Stimulated activated CD8-positive, alpha-beta memory T cell treated with anti-CD3 and anti-CD28 coated beads, Interleukin-12 subunit alpha, Interleukin-12 subunit beta, amount 100 ng/mL, for 4 hours (primary cell): ENCODE measurements around the gene OR1E1.
"Not testable (repeated sequence)": the region's sequence is repeated elsewhere in the genome, so short reads cannot be mapped to it uniquely, and the experiment has no call there.

Source experiments
- DNase-seq: peaks from one replicate; pipeline ENCODE4 v3.0.0-alpha.2; 2020; ENCODE audit warnings: low read depth

OR1E1 gene, protein sequence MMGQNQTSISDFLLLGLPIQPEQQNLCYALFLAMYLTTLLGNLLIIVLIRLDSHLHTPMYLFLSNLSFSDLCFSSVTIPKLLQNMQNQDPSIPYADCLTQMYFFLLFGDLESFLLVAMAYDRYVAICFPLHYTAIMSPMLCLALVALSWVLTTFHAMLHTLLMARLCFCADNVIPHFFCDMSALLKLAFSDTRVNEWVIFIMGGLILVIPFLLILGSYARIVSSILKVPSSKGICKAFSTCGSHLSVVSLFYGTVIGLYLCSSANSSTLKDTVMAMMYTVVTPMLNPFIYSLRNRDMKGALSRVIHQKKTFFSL

DNA sequence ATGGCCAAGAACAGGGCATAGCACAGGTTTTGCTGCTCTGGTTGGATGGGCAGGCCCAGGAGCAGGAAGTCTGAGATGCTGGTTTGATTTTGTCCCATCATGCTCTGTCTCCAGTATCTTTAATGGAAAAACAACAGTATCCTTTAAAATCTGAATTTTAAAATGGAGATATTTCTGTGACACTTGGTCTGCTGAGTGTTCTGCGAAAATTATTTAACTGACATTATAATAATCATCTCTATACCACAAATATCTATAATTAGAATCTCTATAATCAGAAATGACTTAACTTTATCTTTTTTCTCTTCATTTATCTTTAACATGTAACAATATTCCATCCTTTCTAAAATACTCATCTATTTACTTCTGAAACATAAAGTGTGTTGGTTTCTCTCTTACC is at the start of gene OR1E1:
Gene OR1E1, minus strand, starts transcription at position 101 of the 400 bp plus-strand sequence. Its CDS starts 0 bp downstream, at position 101.
- DNase-seq = no peak

DNA sequence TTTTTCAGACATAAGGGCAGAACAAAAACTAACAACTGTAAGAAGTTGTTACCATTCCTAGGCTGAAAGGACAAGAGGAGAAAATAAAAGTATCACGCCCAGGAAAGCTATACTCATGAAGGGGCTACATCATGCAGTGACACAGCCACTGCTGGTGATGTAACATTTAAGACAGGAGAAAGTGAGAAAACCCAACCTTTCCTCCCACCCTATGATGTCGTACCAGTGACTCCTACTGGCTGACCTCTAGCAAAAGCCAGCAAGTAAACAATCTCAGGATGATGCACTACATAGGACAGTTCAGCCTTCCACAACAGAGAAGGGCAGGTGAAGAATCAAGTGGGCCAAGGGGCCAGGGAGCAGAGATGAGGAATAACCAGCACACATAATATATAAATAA is 49.4 kb upstream of the OR1E1 start:
- DNase-seq = no peak

DNA sequence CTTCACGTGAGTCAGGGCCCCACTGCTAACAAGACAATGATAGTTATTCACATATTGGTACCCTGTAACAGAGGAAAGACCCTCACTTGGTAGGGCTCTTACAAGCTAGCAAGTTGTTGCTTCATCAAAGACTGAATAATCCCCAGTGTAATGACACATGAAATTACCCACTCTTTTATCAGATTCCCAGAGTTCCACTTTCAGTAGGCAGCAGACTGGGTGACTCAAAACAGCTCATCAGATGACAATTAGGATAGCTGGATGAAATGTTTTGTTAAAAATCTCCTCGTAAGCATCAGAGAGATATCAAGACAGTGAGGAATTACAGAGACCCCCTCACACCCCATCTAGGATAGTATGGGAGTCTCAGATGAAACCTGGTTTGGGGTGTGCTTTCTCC is 42.2 kb upstream of the OR1E1 start:
- no peak for DNase-seq

DNA sequence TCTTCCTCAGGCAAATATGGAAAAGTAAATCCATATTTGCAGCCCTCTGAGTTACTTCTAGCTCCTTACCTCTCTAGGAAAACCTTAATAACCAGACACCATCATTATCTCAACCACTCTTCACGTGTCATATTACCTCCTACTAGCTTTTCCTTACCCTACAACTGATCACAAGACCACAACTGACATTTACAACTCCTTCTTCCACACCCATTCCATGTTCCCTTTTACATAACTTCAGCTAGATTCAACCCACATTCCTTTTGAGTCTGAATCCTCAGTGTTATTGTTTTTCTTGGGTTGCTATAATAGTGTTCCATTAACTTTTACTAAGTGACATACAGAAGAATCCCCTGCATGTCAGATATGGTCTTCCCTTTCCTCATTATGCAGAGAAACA is 40.2 kb upstream of the OR1E1 start:
- DNase-seq = no peak

DNA sequence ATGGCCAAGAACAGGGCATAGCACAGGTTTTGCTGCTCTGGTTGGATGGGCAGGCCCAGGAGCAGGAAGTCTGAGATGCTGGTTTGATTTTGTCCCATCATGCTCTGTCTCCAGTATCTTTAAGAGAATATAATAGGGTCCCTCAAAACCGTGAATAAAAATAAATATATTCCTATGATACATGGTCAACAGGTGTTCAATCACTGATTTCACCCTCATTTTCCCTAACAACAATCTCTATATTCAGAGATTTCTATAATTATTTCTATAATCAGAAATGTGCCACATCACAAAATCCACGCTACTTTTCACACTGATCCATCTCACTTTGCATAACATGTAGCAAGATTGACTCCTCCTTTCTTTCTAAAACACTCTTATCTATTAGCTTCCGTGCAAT is 35.5 kb upstream of the OR1E1 start, which contains the start of gene OR1E2:
Gene OR1E2, minus strand, starts transcription at position 101 of the 400 bp plus-strand sequence. Its CDS starts 0 bp downstream, at position 101.
- no peak for DNase-seq

DNA sequence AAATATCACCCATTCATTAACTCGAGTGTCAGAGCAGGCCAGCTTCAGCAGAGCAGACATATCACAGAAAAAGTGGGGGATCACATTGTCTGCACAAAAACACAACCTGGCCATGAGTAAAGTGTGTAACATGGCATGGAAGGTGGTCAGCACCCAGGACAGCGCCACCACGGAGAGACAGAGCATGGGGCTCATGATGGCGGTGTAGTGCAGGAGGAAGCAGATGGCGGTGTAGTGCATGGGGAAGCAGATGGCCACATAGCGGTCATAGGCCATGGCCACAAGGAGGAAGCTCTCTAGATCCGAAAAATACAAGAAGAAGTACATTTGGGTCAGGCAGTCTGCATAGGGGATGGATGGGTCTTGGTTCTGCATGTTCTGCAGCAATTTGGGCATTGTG is 35.0 kb upstream of the OR1E1 start:
- not testable (repeated sequence) for DNase-seq

DNA sequence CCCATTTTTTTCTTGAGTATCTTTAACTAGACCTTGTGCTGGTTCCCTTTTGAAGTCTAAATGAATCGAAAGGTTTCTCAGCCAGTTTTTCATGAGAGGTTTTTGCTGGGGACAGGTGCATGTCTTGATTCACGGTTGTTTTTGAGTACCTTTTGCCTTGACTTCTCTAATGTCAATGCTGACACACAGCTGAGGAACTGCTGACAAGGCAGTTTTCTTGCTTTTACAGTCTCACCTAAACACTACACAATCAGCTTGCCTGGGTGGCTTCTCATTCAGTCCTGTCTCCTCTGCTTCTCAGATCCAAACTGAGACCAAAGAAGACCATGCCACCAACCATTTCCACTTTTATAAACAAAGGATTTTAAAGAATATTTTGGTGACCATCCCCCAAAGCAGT is 20.0 kb upstream of the OR1E1 start:
- DNase-seq = no peak

DNA sequence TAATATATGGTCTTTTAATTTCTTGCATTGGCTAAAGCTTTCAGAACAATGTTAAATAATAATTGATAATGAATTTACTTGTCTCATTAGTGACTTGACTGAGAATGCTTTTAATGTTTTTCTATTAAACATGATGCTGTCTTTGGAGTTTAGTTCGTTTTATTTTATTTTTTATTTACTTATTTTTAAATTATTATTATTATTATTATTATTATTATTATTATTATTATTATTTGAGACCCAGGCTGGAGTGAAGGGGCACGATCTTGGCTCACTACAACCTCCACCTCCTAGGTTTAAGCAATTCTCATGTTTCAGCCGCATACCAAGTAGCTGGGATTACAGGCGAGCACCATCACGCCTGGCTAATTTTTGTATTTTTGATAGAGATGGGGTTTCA is 17.4 kb upstream of the OR1E1 start:
- DNase-seq = no peak

DNA sequence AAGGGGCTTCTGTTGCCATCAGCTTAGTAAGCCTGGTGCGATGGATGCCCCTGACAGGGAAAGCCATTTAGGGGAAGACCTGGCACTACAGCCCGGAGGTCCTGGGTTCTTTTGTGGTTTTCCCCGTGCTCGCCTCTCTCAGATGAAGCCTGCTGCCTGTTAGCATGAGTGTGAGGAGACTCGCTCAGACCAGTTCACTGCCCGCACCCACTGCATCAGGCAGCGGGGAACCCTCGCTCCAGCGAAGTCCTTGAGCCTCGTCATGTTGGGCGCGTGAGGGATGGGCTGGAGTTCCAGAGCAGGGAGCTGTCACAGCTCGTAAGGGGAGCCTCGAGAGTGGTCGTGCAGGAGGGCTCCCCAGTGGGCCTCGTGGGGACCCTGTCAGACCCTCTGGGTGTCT is 14.0 kb upstream of the OR1E1 start:
- not testable (repeated sequence) for DNase-seq

DNA sequence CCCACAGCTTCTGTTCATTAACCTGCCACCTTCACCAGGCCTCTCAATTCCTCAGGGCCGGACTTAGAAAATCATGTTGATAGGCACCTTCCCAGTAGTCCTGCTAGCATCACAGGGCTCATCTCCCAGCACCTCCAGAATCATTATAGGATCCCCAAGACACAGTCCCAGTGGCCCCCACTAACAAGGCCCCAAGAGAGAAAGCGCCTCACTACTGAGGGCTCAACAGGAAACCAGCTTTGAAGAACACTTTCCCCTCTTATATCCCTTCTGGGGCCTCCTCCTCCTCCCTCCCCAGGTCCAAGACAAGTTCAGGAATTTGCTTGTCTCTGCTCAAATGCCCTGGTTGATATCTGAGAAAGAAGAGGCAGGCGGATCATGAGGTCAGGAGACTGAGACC is 12.9 kb upstream of the OR1E1 start, which contains the start of gene OR3A3:
Gene OR3A3, plus strand, starts transcription at position 301 of the 400 bp plus-strand sequence.
- no peak for DNase-seq

DNA sequence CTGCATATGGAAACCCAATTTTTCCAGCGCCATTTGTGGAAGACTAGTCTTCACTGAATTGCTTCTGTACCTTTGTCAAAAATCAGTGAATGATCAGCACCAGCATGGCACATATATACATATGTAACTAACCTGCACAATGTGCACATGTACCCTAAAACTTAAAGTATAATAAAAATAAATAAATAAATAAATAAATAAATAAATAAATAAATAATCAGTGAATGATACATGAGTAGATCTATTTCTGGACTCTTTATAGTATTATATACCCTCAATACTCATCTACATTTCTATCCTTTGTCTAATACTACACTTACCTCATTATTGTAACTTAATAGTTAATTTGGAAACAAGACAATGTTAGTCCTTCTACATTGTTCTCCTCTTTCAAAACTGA is 5.6 kb upstream of the OR1E1 start:
- not testable (repeated sequence) for DNase-seq

DNA sequence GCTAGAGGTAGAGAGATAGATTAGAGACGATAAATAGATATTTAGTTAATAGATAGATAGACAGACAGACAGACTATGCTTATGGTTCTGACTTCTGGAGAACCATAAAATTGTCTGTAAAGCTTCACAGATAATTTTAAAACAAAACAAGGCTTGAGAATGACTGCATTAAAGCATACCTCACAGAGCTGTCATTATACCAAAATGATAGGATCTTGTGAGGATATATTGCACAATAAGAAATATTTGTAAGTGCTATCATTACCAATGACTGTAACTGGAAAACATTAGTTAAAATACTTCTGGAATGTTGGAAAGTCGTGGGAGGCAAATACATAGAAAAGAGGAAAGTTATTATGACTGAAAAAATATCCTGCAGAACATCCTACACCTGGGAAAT is 3.6 kb upstream of the OR1E1 start:
- DNase-seq = no peak

DNA sequence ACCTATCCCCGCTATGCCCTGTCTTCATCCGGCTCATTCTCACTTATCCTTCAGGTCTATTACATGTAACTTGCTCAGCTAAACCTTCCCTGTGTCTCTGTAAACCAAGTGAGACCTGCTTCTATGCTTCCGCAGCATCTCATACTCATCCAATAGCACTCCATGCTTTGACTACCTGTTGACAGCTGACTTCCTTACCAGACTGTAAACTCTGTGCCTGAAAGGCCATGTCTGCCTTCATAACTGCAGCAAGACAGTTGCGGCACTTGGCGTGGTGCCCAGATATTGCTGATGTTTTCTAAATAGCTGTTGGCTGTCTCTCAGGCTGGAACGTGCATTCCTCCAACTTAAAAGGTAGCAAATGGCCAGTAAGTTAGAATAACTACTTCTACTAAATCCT is 1.8 kb upstream of the OR1E1 start:
- DNase-seq = no peak

DNA sequence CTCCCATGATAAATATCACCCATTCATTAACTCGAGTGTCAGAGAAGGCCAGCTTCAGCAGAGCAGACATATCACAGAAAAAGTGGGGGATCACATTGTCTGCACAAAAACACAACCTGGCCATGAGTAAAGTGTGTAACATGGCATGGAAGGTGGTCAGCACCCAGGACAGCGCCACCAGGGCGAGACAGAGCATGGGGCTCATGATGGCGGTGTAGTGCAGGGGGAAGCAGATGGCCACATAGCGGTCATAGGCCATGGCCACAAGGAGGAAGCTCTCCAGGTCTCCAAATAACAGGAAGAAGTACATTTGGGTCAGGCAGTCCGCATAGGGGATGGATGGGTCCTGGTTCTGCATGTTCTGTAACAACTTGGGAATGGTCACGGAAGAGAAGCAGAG is 409 bp downstream of the OR1E1 start:
- not testable (repeated sequence) for DNase-seq

DNA sequence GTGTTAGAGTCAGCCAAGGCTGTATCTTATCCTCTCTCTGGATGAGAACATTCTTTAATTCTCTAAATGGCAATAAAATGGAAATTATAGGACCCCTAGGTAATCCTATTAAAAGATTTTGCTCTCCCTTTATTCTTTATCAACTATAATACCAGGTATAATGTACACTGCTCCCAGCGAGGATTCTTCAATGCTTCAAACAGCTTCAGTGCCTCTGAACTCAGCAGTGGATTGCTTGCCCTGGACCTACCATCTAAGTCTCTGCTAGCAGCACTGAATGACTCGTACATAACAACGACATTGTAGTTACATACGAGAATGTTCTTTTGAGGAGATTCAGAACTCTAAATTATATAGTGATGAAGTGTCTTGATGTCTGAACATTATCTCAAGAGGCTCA is 8.4 kb downstream of the OR1E1 start:
- no peak for DNase-seq

DNA sequence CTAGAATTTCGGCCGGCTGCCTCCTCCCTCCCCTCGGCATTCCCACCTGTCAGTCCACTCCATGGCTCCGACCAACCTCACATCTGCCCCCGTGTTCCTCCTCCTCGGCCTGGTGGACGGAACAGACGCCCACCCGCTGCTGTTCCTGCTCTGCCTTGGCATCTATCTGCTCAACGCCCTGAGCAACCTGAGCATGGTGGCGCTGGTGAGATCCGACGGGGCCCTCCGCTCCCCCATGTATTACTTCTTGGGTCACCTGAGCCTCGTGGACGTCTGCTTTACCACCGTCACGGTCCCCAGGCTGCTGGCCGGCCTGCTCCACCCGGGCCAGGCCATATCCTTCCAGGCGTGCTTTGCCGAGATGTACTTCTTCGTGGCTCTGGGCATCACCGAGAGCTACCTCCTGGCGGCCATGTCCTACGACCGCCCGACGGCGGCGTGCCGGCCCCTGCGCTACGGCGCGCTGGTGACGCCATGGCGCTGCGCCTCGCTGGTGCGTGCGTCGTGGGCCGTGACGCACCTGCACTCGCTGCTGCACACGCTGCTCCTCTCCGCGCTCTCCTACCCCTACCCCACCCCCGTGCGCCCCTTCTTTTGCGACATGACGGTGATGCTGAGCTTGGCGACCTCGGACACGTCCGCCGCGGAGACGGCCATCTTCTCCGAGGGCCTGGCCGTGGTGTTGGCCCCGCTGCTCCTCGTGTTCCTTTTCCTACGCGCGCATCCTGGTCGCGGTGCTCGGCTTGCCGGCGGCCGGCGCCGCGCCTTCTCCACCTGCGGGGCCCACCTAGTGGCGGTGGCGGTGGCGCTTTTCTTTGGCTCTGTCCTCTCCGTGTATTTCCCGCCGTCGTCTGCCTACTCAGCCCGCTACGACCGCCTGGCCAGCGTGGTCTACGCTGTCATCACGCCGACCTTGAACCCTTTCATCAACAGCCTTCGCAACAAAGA is 12.1 kb downstream of the OR1E1 start, which contains the start of gene OR3A2:
Gene OR3A2, minus strand, starts transcription at position 440 of the 948 bp plus-strand sequence.
- no peak for DNase-seq

DNA sequence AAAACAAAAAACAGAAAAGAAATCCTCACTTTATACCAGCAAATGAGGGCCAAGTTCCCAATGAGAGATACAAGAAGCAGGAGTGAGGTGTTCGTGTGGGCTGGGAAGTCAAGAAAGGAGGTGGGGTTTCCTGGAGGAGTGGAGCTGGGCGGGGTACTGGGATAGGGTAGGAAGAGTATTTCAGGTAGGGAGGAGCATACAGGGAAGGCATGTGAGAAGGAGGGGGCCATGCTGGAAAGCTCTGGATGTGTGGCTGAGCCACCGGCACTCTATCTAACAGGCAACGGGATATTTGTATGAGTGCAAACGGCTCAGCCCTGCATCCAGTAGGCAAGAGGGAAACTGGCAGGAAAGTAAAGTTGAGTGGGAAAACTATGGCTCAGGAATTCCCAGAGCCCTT is 16.3 kb downstream of the OR1E1 start:
- DNase-seq = no peak

DNA sequence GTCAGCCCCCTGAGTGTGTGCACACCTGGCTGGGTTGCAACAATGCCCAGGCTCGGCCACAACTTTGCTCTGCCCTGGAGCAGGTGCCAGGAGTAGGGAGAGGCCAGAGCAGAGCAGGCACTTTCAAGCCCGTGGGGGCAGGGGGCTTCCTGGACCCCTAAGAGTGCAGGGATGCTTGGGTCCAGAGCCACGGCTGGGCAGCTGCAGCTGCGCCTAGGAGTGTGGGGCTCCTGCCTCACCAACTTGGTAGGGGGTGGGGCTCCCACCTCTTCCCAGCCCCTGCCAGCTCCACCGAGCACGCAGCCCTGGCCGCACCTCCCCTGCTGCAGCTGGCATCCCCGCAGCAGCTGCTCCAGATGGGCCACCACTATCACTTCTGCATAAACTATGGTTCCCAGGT is 19.9 kb downstream of the OR1E1 start:
- no peak for DNase-seq

DNA sequence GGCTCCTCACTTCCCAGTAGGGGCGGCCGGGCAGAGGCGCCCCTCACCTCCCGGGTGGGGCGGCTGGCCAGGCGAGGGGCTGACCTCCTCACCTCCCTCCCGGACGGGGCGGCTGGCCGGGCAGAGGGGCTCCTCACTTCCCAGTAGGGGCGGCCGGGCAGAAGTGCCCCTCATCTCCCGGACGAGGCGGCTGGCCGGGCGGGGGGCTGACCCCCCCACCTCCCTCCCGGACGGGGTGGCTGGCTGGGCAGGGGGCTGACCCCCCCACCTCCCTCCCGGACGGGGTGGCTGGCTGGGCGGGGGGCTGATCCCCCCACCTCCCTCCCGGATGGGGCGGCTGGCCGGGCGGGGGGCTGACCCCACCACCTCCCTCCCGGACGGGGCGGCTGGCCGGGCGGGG is 27.0 kb downstream of the OR1E1 start:
- DNase-seq = not testable (repeated sequence)
